OCI-LY7 (cell line): ENCODE data around the gene CHRD.

Experiments
- CTCF ChIP-seq: fragments of 200-600 bp; sonication (generic); conservative IDR thresholded peaks from 2 replicates; pipeline ENCODE4 v1.5.1; 2014; ENCODE audit warnings: mild to moderate bottlenecking, antibody characterized with exemption, low read length, moderate library complexity, mixed read lengths
- EZH2phosphoT487 ChIP-seq: fragments of 200-600 bp; sonication (generic); IDR thresholded peaks from 2 replicates; pipeline ENCODE4 v1.6.1; 2018; ENCODE audit warnings: low read depth, borderline replicate concordance, mild to moderate bottlenecking, mixed run types, antibody characterized with exemption, low read length, moderate library complexity, mixed read lengths

- TF ChIP-seq CTCF (no peak), EZH2phosphoT487 (no peak)
Measured at GRCh38 chr3:184357248-184358123, 22.4 kb upstream of the CHRD start.
